Pulmonary artery endothelial cell (primary cell): ENCODE data around the gene ATP10B. TPM values are rescaled to one million over a fixed set of nuclear protein-coding genes. Genes with fewer than 3 reads are reported as not detected.
"Not testable (repeated sequence)": the region's sequence is repeated elsewhere in the genome, so short reads cannot be mapped to it uniquely, and the experiment has no call there.

Experiments
- DNase-seq: peaks from one replicate; pipeline ENCODE4 v3.0.0-alpha.2; 2011; ENCODE audit warnings: low read depth, low spot score
- total RNA-seq: library from RNA; depleted of rRNA; stranded (reverse); fragments of >200 nt; gene quantifications from 2 replicates; pipeline ENCODE4 v1.2.3, GENCODE V29; 2014

ATP10B gene
- total RNA-seq, 1 donor from 2014 or later = not detected

GRCh38 chr5:160760008-160760407 is 92.0 kb downstream of the ATP10B start:
- no peak for DNase-seq

GRCh38 chr5:160757194-160757593 is 94.8 kb downstream of the ATP10B start:
- DNase-seq = no peak

GRCh38 chr5:160750938-160751657 is 100.9 kb downstream of the ATP10B start:
- no peak for DNase-seq

- DNase-seq = no peak
These were observed 102.3 kb downstream of the ATP10B start for GRCh38 chr5:160749682-160750081.

- DNase-seq = no peak
These were observed 103.0 kb downstream of the ATP10B start for GRCh38 chr5:160749026-160749425.

GRCh38 chr5:160747987-160748386 is 104.0 kb downstream of the ATP10B start:
- DNase-seq = no peak

- no peak for DNase-seq
These were observed 104.5 kb downstream of the ATP10B start for GRCh38 chr5:160747559-160747958.

GRCh38 chr5:160744268-160745101 is 107.5 kb downstream of the ATP10B start:
- DNase-seq = no peak

- no peak for DNase-seq
These were observed 109.0 kb downstream of the ATP10B start for GRCh38 chr5:160743027-160743426.

- no peak for DNase-seq
These were observed 109.6 kb downstream of the ATP10B start for GRCh38 chr5:160742446-160742845.

GRCh38 chr5:160727296-160727997 is 124.6 kb downstream of the ATP10B start:
- no peak for DNase-seq

GRCh38 chr5:160726721-160727120 is 125.3 kb downstream of the ATP10B start:
- DNase-seq = no peak

GRCh38 chr5:160720822-160721221 is 131.2 kb downstream of the ATP10B start:
- DNase-seq = no peak

GRCh38 chr5:160715508-160715907 is 136.5 kb downstream of the ATP10B start:
- DNase-seq = not testable (repeated sequence)

GRCh38 chr5:160703547-160704189 is 148.3 kb downstream of the ATP10B start:
- DNase-seq = no peak

GRCh38 chr5:160702934-160703333 is 149.1 kb downstream of the ATP10B start:
- DNase-seq = no peak

- DNase-seq = no peak
These were observed 149.7 kb downstream of the ATP10B start for GRCh38 chr5:160702311-160702803.

- no peak for DNase-seq
These were observed 150.6 kb downstream of the ATP10B start for GRCh38 chr5:160701403-160701802.

GRCh38 chr5:160699301-160699700 is 152.7 kb downstream of the ATP10B start:
- DNase-seq = no peak

- no peak for DNase-seq
These were observed 154.7 kb downstream of the ATP10B start for GRCh38 chr5:160697281-160697680.

- DNase-seq = no peak
These were observed 157.1 kb downstream of the ATP10B start for GRCh38 chr5:160694896-160695295.
